GM23338 (cell line): Measurements from ENCODE around the gene HDAC10. TPM values are rescaled to one million over a fixed set of nuclear protein-coding genes. Genes with fewer than 3 reads are reported as not detected.

ENCODE experiments used
- ATAC-seq: fragments of 200-7000 bp; cut with Tn5 transposase; 3 replicates; pipeline ENCODE4 v1.9.1; 2020
- DNase-seq: peaks from one replicate; pipeline ENCODE4 v3.0.0-alpha.2; 2015; ENCODE audit warnings: low spot score
- H2AFZ ChIP-seq: fragments of 200-600 bp; sonication (generic); 2 replicates; pipeline ENCODE4 v1.8.0; 2016; ENCODE audit warnings: antibody characterized with exemption, mild to moderate bottlenecking, moderate library complexity
- H3F3A ChIP-seq: fragments of 200-600 bp; sonication (generic); replicated peaks from 2 replicates; pipeline ENCODE4 v1.8.0; 2017; ENCODE audit warnings: antibody characterized with exemption, mixed run types, low read depth
- H3K27ac ChIP-seq: fragments of 200-600 bp; sonication (generic); 2 replicates; pipeline ENCODE4 v1.6.1; 2016; ENCODE audit warnings: low read depth
- H3K27me3 ChIP-seq: fragments of 200-600 bp; sonication (generic); 2 replicates; pipeline ENCODE4 v1.8.0; 2016; ENCODE audit warnings: mild to moderate bottlenecking, mixed run types, moderate library complexity; ENCODE audit not compliant: insufficient read depth
- H3K36me3 ChIP-seq: fragments of 200-600 bp; sonication (generic); 2 replicates; pipeline ENCODE4 v1.8.0; 2016; ENCODE audit warnings: mild to moderate bottlenecking; ENCODE audit not compliant: insufficient read depth
- H3K4me1 ChIP-seq: fragments of 200-600 bp; sonication (generic); 2 replicates; pipeline ENCODE4 v1.8.0; 2016; ENCODE audit warnings: mild to moderate bottlenecking, moderate library complexity; ENCODE audit not compliant: insufficient read depth
- H3K4me2 ChIP-seq: fragments of 200-600 bp; sonication (generic); 2 replicates; pipeline ENCODE4 v1.7.1; 2017; ENCODE audit warnings: mixed run types
- H3K4me3 ChIP-seq: fragments of 200-600 bp; sonication (generic); 2 replicates; pipeline ENCODE4 v1.6.1; 2016; ENCODE audit warnings: mixed run types
- H3K79me2 ChIP-seq: fragments of 200-600 bp; sonication (generic); replicated peaks from 2 replicates; pipeline ENCODE4 v1.8.0; 2017; ENCODE audit warnings: mild to moderate bottlenecking; ENCODE audit not compliant: insufficient read depth
- H3K9me2 ChIP-seq: fragments of 200-600 bp; sonication (generic); 2 replicates; pipeline ENCODE4 v1.8.0; 2017; ENCODE audit not compliant: insufficient read depth
- H4K20me1 ChIP-seq: fragments of 200-600 bp; sonication (generic); replicated peaks from 2 replicates; pipeline ENCODE4 v1.8.0; 2017; ENCODE audit warnings: mild to moderate bottlenecking; ENCODE audit not compliant: insufficient read depth
- H3K27ac Mint-ChIP-seq: 2 replicates; pipeline ENCODE4 v1.8.0; 2020; ENCODE audit warnings: inconsistent platforms, mild to moderate bottlenecking, moderate library complexity, mixed read lengths
- H3K27me3 Mint-ChIP-seq: 3 replicates; pipeline ENCODE4 v1.8.0; 2022; ENCODE audit warnings: low read depth, mild to moderate bottlenecking, moderate library complexity, mixed read lengths, inconsistent platforms; ENCODE audit not compliant: insufficient read depth, poor library complexity
- H3K36me3 Mint-ChIP-seq: 3 replicates; pipeline ENCODE4 v1.8.0; 2021; ENCODE audit warnings: low read depth, mild to moderate bottlenecking, inconsistent platforms, moderate library complexity, mixed read lengths
- H3K4me1 Mint-ChIP-seq: 3 replicates; pipeline ENCODE4 v1.8.0; 2020; ENCODE audit warnings: mild to moderate bottlenecking, inconsistent platforms, mixed read lengths
- H3K4me3 Mint-ChIP-seq: 3 replicates; pipeline ENCODE4 v1.8.0; 2021; ENCODE audit warnings: moderate library complexity, mild to moderate bottlenecking, inconsistent platforms, mixed read lengths
- H3K9me3 Mint-ChIP-seq: 3 replicates; pipeline ENCODE4 v1.8.0; 2020; ENCODE audit warnings: moderate library complexity, mild to moderate bottlenecking, inconsistent platforms, mixed read lengths
- CREB1 ChIP-seq: fragments of 250-450 bp; sonication (Bioruptor Pico); IDR thresholded peaks from 2 replicates; pipeline ENCODE4 v1.5.0; 2020; ENCODE audit warnings: low read depth, mild to moderate bottlenecking, moderate library complexity
- EZH2 ChIP-seq: fragments of 200-600 bp; sonication (generic); IDR thresholded peaks from one replicate; pipeline ENCODE4 v1.8.0; 2017; ENCODE audit warnings: antibody characterized with exemption, mild to moderate bottlenecking, low read depth; ENCODE audit not compliant: unreplicated experiment
- EZH2phosphoT487 ChIP-seq: fragments of 200-600 bp; sonication (generic); IDR thresholded peaks from one replicate; pipeline ENCODE4 v1.8.1; 2018; ENCODE audit warnings: antibody characterized with exemption; ENCODE audit not compliant: unreplicated experiment
- JUNB ChIP-seq: IDR thresholded peaks from one replicate; pipeline ENCODE4 v1.6.1; 2016; ENCODE audit warnings: antibody characterized with exemption; ENCODE audit not compliant: unreplicated experiment
- NANOG ChIP-seq: IDR thresholded peaks from 2 replicates; pipeline ENCODE4 v1.6.1; 2016; ENCODE audit warnings: antibody characterized with exemption, borderline replicate concordance
- POLR2AphosphoS5 ChIP-seq: IDR thresholded peaks from 2 replicates; pipeline ENCODE4 v1.6.1; 2016; ENCODE audit warnings: antibody characterized with exemption, low read depth
- STAT1 ChIP-seq: IDR thresholded peaks from one replicate; pipeline ENCODE4 v1.6.1; 2016; ENCODE audit warnings: antibody characterized with exemption; ENCODE audit not compliant: unreplicated experiment
- ZNF114 ChIP-seq: fragments of 250-450 bp; sonication (Bioruptor Pico); IDR thresholded peaks from 2 replicates; pipeline ENCODE4 v1.5.0; 2020; ENCODE audit warnings: mild to moderate bottlenecking, moderate library complexity
- ZNF331 ChIP-seq: fragments of 250-450 bp; sonication (Bioruptor Pico); IDR thresholded peaks from 2 replicates; pipeline ENCODE4 v1.5.0; 2020; ENCODE audit warnings: low read depth, mild to moderate bottlenecking, moderate library complexity
- polyA plus RNA-seq: library from polyadenylated mRNA; unstranded; fragments of >200 nt; fragmentation: Nextera tagmentation; extraction: Ambion mirVana; gene quantifications from 2 replicates; pipeline ENCODE4 v1.2.1, GENCODE V29; 2016
- total RNA-seq: library from RNA; depleted of rRNA; stranded (reverse); fragments of >200 nt; shearing (Covaris generic); gene quantifications from 2 replicates; pipeline ENCODE4 v1.2.3, GENCODE V29; 2014
- TF ChIP-seq, protein P1 (sequence below): IDR thresholded peaks from one replicate; pipeline ENCODE4 v1.6.1; 2018; ENCODE audit warnings: antibody characterized with exemption; ENCODE audit not compliant: unreplicated experiment
- TF ChIP-seq, protein P2 (sequence below), 2 experiments: fragments of 200-600 bp in 1 of 2; sonication (generic) in 1 of 2; conservative IDR thresholded peaks; 2 replicates each; pipeline versions ENCODE4 v1.5.1 to v1.6.1; 2016 to 2017; ENCODE audit warnings: antibody characterized with exemption in 2 of 2, low read depth in 2 of 2, mild to moderate bottlenecking in 2 of 2, moderate library complexity in 1 of 2
- TF ChIP-seq, protein P3 (sequence below): fragments of 250-450 bp; sonication (Bioruptor Pico); IDR thresholded peaks from 2 replicates; pipeline ENCODE4 v1.5.0; 2020; ENCODE audit warnings: mild to moderate bottlenecking, moderate library complexity
- TF ChIP-seq, protein P4 (sequence below): IDR thresholded peaks from 2 replicates; pipeline ENCODE4 v1.6.1; 2016; ENCODE audit warnings: antibody characterized with exemption

HDAC10 gene
- total and polyA plus RNA-seq, 2 experiments from 2014 or later = 4.1 to 41.9 TPM

DNA sequence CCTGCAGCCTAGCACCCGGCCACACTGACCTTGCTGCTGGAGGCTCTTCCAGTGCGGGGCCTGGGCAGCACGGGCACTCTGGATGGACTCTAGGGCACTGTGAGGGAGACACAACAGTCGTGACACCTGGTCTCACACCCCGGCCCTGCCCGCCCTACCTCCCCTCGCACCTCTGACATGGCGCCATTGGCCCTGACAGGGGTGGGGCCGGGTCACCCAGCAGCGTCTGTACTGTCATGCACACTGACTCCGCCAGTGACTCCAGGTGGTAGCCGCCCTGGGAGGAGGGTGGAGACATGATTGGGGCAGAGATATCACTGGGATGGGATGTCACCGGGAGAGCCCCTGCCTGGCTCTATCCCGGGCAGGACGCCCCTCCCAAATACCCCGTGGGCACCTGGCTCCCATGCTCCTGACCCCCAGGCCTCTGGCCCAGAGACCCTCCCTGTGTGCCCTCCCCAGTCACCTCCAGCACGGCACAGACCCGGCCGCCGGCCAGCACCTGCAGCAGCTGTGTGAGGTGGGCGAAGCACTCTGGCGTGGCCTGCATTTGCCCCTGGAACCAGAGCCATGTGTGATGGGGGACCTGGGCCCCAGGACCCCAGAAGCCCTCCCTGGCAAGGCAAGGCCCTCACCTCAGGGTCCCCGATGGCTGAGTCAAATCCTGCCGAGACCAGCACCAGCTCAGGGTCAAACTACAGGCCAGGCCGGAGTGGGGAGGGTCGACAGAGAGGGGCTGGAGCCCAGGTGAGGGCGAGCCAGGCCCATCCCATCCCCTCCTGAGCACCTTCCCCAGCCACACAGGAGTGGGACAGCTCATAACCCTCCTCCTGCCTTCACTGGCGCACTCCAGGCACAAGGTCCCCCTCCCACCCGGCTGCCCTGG lies 2.6 kb downstream of the HDAC10 start:
- TF ChIP-seq, protein P1, sequence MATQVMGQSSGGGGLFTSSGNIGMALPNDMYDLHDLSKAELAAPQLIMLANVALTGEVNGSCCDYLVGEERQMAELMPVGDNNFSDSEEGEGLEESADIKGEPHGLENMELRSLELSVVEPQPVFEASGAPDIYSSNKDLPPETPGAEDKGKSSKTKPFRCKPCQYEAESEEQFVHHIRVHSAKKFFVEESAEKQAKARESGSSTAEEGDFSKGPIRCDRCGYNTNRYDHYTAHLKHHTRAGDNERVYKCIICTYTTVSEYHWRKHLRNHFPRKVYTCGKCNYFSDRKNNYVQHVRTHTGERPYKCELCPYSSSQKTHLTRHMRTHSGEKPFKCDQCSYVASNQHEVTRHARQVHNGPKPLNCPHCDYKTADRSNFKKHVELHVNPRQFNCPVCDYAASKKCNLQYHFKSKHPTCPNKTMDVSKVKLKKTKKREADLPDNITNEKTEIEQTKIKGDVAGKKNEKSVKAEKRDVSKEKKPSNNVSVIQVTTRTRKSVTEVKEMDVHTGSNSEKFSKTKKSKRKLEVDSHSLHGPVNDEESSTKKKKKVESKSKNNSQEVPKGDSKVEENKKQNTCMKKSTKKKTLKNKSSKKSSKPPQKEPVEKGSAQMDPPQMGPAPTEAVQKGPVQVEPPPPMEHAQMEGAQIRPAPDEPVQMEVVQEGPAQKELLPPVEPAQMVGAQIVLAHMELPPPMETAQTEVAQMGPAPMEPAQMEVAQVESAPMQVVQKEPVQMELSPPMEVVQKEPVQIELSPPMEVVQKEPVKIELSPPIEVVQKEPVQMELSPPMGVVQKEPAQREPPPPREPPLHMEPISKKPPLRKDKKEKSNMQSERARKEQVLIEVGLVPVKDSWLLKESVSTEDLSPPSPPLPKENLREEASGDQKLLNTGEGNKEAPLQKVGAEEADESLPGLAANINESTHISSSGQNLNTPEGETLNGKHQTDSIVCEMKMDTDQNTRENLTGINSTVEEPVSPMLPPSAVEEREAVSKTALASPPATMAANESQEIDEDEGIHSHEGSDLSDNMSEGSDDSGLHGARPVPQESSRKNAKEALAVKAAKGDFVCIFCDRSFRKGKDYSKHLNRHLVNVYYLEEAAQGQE = no peak
- TF ChIP-seq ZNF331 (CRISPR knock-in tag) (no peak), EZH2phosphoT487 (no peak), NANOG (no peak), CREB1 (CRISPR knock-in tag) (no peak), STAT1 (no peak), POLR2AphosphoS5 (no peak), ZNF114 (CRISPR knock-in tag) (no peak), JUNB (no peak), EZH2 (no peak)
- TF ChIP-seq, protein P2, sequence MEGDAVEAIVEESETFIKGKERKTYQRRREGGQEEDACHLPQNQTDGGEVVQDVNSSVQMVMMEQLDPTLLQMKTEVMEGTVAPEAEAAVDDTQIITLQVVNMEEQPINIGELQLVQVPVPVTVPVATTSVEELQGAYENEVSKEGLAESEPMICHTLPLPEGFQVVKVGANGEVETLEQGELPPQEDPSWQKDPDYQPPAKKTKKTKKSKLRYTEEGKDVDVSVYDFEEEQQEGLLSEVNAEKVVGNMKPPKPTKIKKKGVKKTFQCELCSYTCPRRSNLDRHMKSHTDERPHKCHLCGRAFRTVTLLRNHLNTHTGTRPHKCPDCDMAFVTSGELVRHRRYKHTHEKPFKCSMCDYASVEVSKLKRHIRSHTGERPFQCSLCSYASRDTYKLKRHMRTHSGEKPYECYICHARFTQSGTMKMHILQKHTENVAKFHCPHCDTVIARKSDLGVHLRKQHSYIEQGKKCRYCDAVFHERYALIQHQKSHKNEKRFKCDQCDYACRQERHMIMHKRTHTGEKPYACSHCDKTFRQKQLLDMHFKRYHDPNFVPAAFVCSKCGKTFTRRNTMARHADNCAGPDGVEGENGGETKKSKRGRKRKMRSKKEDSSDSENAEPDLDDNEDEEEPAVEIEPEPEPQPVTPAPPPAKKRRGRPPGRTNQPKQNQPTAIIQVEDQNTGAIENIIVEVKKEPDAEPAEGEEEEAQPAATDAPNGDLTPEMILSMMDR (conservative IDR thresholded peaks at IDR 0.05; ENCODE audit: low read depth in 2 of 2) = no peak
- TF ChIP-seq, protein P3, sequence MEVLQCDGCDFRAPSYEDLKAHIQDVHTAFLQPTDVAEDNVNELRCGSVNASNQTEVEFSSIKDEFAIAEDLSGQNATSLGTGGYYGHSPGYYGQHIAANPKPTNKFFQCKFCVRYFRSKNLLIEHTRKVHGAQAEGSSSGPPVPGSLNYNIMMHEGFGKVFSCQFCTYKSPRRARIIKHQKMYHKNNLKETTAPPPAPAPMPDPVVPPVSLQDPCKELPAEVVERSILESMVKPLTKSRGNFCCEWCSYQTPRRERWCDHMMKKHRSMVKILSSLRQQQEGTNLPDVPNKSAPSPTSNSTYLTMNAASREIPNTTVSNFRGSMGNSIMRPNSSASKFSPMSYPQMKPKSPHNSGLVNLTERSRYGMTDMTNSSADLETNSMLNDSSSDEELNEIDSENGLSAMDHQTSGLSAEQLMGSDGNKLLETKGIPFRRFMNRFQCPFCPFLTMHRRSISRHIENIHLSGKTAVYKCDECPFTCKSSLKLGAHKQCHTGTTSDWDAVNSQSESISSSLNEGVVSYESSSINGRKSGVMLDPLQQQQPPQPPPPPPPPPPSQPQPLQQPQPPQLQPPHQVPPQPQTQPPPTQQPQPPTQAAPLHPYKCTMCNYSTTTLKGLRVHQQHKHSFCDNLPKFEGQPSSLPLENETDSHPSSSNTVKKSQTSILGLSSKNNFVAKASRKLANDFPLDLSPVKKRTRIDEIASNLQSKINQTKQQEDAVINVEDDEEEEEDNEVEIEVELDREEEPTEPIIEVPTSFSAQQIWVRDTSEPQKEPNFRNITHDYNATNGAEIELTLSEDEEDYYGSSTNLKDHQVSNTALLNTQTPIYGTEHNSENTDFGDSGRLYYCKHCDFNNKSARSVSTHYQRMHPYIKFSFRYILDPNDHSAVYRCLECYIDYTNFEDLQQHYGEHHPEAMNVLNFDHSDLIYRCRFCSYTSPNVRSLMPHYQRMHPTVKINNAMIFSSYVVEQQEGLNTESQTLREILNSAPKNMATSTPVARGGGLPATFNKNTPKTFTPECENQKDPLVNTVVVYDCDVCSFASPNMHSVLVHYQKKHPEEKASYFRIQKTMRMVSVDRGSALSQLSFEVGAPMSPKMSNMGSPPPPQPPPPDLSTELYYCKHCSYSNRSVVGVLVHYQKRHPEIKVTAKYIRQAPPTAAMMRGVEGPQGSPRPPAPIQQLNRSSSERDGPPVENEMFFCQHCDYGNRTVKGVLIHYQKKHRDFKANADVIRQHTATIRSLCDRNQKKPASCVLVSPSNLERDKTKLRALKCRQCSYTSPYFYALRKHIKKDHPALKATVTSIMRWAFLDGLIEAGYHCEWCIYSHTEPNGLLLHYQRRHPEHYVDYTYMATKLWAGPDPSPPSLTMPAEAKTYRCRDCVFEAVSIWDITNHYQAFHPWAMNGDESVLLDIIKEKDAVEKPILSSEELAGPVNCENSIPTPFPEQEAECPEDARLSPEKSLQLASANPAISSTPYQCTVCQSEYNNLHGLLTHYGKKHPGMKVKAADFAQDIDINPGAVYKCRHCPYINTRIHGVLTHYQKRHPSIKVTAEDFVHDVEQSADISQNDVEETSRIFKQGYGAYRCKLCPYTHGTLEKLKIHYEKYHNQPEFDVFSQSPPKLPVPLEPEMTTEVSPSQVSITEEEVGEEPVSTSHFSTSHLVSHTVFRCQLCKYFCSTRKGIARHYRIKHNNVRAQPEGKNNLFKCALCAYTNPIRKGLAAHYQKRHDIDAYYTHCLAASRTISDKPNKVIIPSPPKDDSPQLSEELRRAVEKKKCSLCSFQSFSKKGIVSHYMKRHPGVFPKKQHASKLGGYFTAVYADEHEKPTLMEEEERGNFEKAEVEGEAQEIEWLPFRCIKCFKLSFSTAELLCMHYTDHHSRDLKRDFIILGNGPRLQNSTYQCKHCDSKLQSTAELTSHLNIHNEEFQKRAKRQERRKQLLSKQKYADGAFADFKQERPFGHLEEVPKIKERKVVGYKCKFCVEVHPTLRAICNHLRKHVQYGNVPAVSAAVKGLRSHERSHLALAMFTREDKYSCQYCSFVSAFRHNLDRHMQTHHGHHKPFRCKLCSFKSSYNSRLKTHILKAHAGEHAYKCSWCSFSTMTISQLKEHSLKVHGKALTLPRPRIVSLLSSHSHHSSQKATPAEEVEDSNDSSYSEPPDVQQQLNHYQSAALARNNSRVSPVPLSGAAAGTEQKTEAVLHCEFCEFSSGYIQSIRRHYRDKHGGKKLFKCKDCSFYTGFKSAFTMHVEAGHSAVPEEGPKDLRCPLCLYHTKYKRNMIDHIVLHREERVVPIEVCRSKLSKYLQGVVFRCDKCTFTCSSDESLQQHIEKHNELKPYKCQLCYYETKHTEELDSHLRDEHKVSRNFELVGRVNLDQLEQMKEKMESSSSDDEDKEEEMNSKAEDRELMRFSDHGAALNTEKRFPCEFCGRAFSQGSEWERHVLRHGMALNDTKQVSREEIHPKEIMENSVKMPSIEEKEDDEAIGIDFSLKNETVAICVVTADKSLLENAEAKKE (CRISPR knock-in tag) = no peak
- TF ChIP-seq, protein P4, sequence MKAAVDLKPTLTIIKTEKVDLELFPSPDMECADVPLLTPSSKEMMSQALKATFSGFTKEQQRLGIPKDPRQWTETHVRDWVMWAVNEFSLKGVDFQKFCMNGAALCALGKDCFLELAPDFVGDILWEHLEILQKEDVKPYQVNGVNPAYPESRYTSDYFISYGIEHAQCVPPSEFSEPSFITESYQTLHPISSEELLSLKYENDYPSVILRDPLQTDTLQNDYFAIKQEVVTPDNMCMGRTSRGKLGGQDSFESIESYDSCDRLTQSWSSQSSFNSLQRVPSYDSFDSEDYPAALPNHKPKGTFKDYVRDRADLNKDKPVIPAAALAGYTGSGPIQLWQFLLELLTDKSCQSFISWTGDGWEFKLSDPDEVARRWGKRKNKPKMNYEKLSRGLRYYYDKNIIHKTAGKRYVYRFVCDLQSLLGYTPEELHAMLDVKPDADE = no peak
- no peak overlapping the region for H2AFZ ChIP-seq
- H3K27me3 Mint-ChIP-seq = peaks cover 12% of the 10 kb centered on the region
- no peak overlapping the region for H3K4me3 ChIP-seq
- H3K27me3 ChIP-seq = no peaks in the 10 kb centered on the region
- peaks cover 11% of the 10 kb centered on the region for H3K4me1 ChIP-seq
- H3K27ac Mint-ChIP-seq = no peak overlapping the region
- H3K36me3 ChIP-seq = no peaks in the 10 kb centered on the region
- H3F3A ChIP-seq = peaks cover 6% of the 10 kb centered on the region
- H3K4me3 Mint-ChIP-seq = no peak overlapping the region
- H4K20me1 ChIP-seq = peaks cover 3% of the 10 kb centered on the region; the same call in 1 of the 2 replicates
- no peak for ATAC-seq
- no peak overlapping the region for H3K4me2 ChIP-seq
- H3K9me2 ChIP-seq = no peaks in the 10 kb centered on the region
- H3K36me3 Mint-ChIP-seq = peaks cover 11% of the 10 kb centered on the region; the same call in 2 of the 3 replicates
- H3K27ac ChIP-seq = no peak overlapping the region
- DNase-seq = no peak
- H3K9me3 Mint-ChIP-seq = no peaks in the 10 kb centered on the region
- H3K79me2 ChIP-seq = peaks cover 12% of the 10 kb centered on the region
- H3K4me1 Mint-ChIP-seq = peaks cover 18% of the 10 kb centered on the region
